ENCODE results near the gene MMP24.

Gene MMP24

DNA sequence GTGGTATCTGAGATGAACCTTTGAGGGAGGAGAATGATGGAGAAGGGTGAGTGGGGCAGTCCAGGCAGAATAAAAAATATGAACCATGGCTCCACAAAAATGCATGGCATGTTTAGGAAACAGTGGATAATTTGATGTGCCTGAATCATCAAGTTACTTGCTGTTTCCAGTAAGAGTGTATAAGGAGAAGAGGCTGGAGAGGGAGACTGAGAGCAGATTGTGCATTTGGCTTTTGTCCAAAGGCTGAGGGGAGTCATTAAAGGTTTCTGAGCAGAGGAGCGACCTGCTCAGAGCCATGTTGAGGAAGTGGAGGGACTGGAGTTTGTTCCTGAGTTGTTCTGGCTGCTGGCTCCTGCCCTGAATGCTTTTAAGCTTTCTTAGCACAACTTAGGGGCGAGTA, 6.1 kb downstream of the MMP24 start:
- Histone ChIP-seq H3K4me3 (ENCODE audit: low read length) (no peak overlapping the region), H3K4me1 (ENCODE audit: insufficient read depth, low read length) (no peaks in the 10 kb centered on the region), H3K27me3 (ENCODE audit: insufficient read depth, low read length) (peaks cover 10% of the 10 kb centered on the region), H2AFZ (ENCODE audit: low read depth, low read length) (no peak overlapping the region), H3K36me3 (ENCODE audit: insufficient read depth, low read length) (no peaks in the 10 kb centered on the region), H3K9me3 (ENCODE audit: low read length) (no peaks in the 10 kb centered on the region)

DNA sequence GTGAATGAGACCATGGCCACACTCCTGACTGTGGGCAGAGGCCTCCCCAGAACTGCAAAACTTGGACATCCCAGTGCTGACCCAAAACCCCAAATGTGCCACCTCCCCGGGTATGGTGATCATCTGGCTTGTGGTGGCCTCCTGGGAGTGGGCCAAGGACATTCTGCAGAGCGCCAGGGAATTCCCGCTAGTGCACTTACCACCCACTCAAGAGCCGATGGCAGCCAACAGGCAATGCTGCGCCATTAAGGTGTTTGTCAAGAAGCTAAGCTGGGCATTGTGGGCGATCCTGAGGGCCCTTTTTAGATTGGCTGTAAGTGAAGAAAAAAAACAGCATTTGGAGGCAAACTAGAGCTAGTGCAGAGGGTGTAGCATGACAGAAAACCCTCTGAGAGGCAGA, 9.4 kb downstream of the MMP24 start:
- H3K4me3 ChIP-seq (ENCODE audit: low read length), result no peak overlapping the region
- H2AFZ ChIP-seq (ENCODE audit: low read depth, low read length), result no peak overlapping the region
- no peaks in the 10 kb centered on the region for H3K36me3 ChIP-seq (ENCODE audit: insufficient read depth, low read length)
- H3K4me1 ChIP-seq (ENCODE audit: insufficient read depth, low read length), result no peaks in the 10 kb centered on the region
- H3K27me3 ChIP-seq (ENCODE audit: insufficient read depth, low read length), result no peaks in the 10 kb centered on the region
- H3K9me3 ChIP-seq (ENCODE audit: low read length), result no peaks in the 10 kb centered on the region

- no peak overlapping the region for H3K4me3 ChIP-seq (ENCODE audit: low read length)
- H3K36me3 ChIP-seq (ENCODE audit: insufficient read depth, low read length), result no peaks in the 10 kb centered on the region
- no peaks in the 10 kb centered on the region for H3K4me1 ChIP-seq (ENCODE audit: insufficient read depth, low read length)
Measured at GRCh38 chr20:35237486-35237885, 11.0 kb downstream of the MMP24 start.

GRCh38 chr20:35238170-35238569, 11.7 kb downstream of the MMP24 start:
- no peaks in the 10 kb centered on the region for H3K4me1 ChIP-seq (ENCODE audit: insufficient read depth, low read length)

More at GRCh38 chr20:35237486-35237885, 11.0 kb downstream of the MMP24 start:
- Histone ChIP-seq H2AFZ (ENCODE audit: low read depth, low read length) (no peak overlapping the region), H3K9me3 (ENCODE audit: low read length) (no peaks in the 10 kb centered on the region), H3K27me3 (ENCODE audit: insufficient read depth, low read length) (no peaks in the 10 kb centered on the region)

DNA sequence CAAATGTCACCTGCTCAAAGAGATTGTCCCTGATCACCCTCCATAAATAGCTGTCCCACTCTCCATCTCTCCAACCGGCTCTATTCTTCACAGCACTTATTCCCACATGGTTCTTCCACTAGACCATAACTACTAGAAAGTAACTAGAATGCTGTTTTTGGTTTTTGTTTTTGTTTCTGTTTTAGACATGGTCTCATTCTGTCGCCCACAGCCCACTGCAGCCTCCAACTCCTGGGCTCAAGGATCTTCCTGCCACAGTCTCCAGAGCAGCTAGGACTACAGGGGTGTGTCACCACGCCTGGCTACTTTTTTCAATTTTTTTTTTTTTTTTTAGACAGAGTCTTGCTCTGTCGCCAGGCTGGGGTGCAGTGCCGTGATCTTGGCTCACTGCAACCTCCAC, 12.2 kb downstream of the MMP24 start:
- no peak overlapping the region for H3K4me3 ChIP-seq (ENCODE audit: low read length)
- no peaks in the 10 kb centered on the region for H3K27me3 ChIP-seq (ENCODE audit: insufficient read depth, low read length)
- H2AFZ ChIP-seq (ENCODE audit: low read depth, low read length), result no peak overlapping the region
- H3K9me3 ChIP-seq (ENCODE audit: low read length), result no peaks in the 10 kb centered on the region
- H3K36me3 ChIP-seq (ENCODE audit: insufficient read depth, low read length), result no peaks in the 10 kb centered on the region
- no peaks in the 10 kb centered on the region for H3K4me1 ChIP-seq (ENCODE audit: insufficient read depth, low read length)

More at GRCh38 chr20:35238170-35238569, 11.7 kb downstream of the MMP24 start:
- no peaks in the 10 kb centered on the region for H3K27me3 ChIP-seq (ENCODE audit: insufficient read depth, low read length)
- H3K4me3 ChIP-seq (ENCODE audit: low read length), result no peak overlapping the region
- H3K36me3 ChIP-seq (ENCODE audit: insufficient read depth, low read length), result no peaks in the 10 kb centered on the region
- H2AFZ ChIP-seq (ENCODE audit: low read depth, low read length), result no peak overlapping the region
- no peaks in the 10 kb centered on the region for H3K9me3 ChIP-seq (ENCODE audit: low read length)

DNA sequence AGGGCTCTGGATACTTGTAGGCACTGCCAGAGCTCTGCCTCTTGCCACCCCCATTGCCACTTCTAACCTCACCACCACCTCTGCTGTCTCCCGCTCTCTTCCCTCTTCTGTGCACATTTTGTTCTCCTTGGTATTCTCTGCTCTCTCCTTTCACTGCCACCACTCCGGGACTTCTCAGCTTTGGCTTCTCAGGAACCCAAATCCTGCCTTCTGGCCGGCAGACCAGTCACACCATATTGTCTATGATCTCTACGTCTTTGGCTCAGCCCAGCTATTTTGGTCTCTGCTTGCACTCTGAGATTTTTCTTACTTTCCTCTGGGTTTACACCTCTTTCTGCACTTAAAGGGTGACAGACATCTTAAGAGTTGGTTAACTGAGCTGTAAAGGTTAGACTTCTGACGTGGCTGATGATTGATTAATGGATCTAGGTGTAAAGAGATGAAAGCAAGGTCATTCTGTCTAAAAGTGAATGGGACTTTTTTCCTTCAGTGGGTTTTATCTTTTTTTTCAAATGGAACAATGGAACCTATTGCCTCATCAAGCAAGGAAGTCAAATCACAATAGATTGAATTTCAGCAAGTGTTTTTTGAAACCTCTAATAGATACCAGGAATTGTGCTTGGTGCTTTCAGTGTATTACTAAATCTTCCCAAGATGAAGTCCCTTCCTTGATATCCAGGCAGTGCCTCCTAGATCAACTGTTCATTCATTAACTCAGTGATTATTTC, 13.8 kb downstream of the MMP24 start:
- Histone ChIP-seq H3K4me3 (ENCODE audit: low read length) (no peak overlapping the region), H3K4me1 (ENCODE audit: insufficient read depth, low read length) (no peaks in the 10 kb centered on the region), H2AFZ (ENCODE audit: low read depth, low read length) (no peak overlapping the region), H3K36me3 (ENCODE audit: insufficient read depth, low read length) (no peaks in the 10 kb centered on the region), H3K27me3 (ENCODE audit: insufficient read depth, low read length) (no peaks in the 10 kb centered on the region), H3K9me3 (ENCODE audit: low read length) (no peaks in the 10 kb centered on the region)

GRCh38 chr20:35240811-35241293, 14.4 kb downstream of the MMP24 start:
- no peaks in the 10 kb centered on the region for H3K4me1 ChIP-seq (ENCODE audit: insufficient read depth, low read length)
- no peaks in the 10 kb centered on the region for H3K9me3 ChIP-seq (ENCODE audit: low read length)
- no peaks in the 10 kb centered on the region for H3K36me3 ChIP-seq (ENCODE audit: insufficient read depth, low read length)
- H2AFZ ChIP-seq (ENCODE audit: low read depth, low read length), result no peak overlapping the region
- no peaks in the 10 kb centered on the region for H3K27me3 ChIP-seq (ENCODE audit: insufficient read depth, low read length)
- no peak overlapping the region for H3K4me3 ChIP-seq (ENCODE audit: low read length)

- Histone ChIP-seq H3K4me1 (ENCODE audit: insufficient read depth, low read length) (no peaks in the 10 kb centered on the region), H3K9me3 (ENCODE audit: low read length) (no peaks in the 10 kb centered on the region), H3K27me3 (ENCODE audit: insufficient read depth, low read length) (no peaks in the 10 kb centered on the region), H2AFZ (ENCODE audit: low read depth, low read length) (no peak overlapping the region), H3K4me3 (ENCODE audit: low read length) (no peak overlapping the region), H3K36me3 (ENCODE audit: insufficient read depth, low read length) (no peaks in the 10 kb centered on the region)
Measured at GRCh38 chr20:35243317-35243716, 16.8 kb downstream of the MMP24 start.

DNA sequence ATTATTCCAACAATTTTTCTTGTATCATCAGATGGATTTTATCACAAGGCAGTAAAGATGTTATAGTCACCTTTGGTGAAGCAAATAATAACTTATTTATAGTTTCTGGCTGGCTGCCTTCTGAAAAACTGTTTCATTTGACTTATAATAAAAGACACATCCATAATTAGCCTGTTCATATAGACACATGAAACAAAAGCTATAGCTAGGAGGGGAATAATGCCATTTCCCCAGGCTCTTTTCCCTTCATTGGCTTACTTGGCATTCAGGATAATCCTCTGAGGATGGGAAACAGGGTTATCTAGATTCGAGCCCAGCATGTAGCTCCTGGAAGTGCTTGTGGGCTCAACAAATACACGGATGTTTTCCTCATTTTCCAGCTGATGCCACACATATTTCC, 17.5 kb downstream of the MMP24 start:
- Histone ChIP-seq H3K9me3 (ENCODE audit: low read length) (no peaks in the 10 kb centered on the region), H3K4me3 (ENCODE audit: low read length) (no peak overlapping the region), H2AFZ (ENCODE audit: low read depth, low read length) (no peak overlapping the region), H3K27me3 (ENCODE audit: insufficient read depth, low read length) (no peaks in the 10 kb centered on the region), H3K4me1 (ENCODE audit: insufficient read depth, low read length) (no peaks in the 10 kb centered on the region), H3K36me3 (ENCODE audit: insufficient read depth, low read length) (no peaks in the 10 kb centered on the region)

DNA sequence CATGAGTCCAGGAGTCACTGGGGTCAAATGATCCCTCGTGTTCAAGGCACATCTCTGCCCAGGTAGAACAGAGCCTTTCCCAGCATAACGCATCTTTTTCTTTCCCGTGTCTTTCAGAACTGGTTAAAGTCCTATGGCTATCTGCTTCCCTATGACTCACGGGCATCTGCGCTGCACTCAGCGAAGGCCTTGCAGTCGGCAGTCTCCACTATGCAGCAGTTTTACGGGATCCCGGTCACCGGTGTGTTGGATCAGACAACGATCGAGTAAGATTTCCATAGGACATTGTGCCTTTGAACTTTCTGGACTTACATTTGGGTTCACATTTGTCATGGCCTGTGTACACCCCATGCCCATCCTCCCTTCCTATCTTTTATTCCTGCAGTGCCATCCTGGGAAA, 20.2 kb downstream of the MMP24 start:
- Histone ChIP-seq H3K4me1 (ENCODE audit: insufficient read depth, low read length) (no peaks in the 10 kb centered on the region), H2AFZ (ENCODE audit: low read depth, low read length) (no peak overlapping the region), H3K9me3 (ENCODE audit: low read length) (no peaks in the 10 kb centered on the region), H3K27me3 (ENCODE audit: insufficient read depth, low read length) (no peaks in the 10 kb centered on the region), H3K36me3 (ENCODE audit: insufficient read depth, low read length) (no peaks in the 10 kb centered on the region), H3K4me3 (ENCODE audit: low read length) (no peak overlapping the region)

- no peaks in the 10 kb centered on the region for H3K27me3 ChIP-seq (ENCODE audit: insufficient read depth, low read length)
- no peak overlapping the region for H3K4me3 ChIP-seq (ENCODE audit: low read length)
- H2AFZ ChIP-seq (ENCODE audit: low read depth, low read length), result no peak overlapping the region
- no peaks in the 10 kb centered on the region for H3K4me1 ChIP-seq (ENCODE audit: insufficient read depth, low read length)
- no peaks in the 10 kb centered on the region for H3K9me3 ChIP-seq (ENCODE audit: low read length)
- H3K36me3 ChIP-seq (ENCODE audit: insufficient read depth, low read length), result no peaks in the 10 kb centered on the region
Measured at GRCh38 chr20:35248641-35249475, 22.4 kb downstream of the MMP24 start.

GRCh38 chr20:35251613-35251940, 25.1 kb downstream of the MMP24 start:
- no peak overlapping the region for H2AFZ ChIP-seq (ENCODE audit: low read depth, low read length)
- no peaks in the 10 kb centered on the region for H3K36me3 ChIP-seq (ENCODE audit: insufficient read depth, low read length)
- no peak overlapping the region for H3K4me3 ChIP-seq (ENCODE audit: low read length)
- H3K4me1 ChIP-seq (ENCODE audit: insufficient read depth, low read length), result no peaks in the 10 kb centered on the region
- no peaks in the 10 kb centered on the region for H3K9me3 ChIP-seq (ENCODE audit: low read length)
- H3K27me3 ChIP-seq (ENCODE audit: insufficient read depth, low read length), result no peaks in the 10 kb centered on the region

DNA sequence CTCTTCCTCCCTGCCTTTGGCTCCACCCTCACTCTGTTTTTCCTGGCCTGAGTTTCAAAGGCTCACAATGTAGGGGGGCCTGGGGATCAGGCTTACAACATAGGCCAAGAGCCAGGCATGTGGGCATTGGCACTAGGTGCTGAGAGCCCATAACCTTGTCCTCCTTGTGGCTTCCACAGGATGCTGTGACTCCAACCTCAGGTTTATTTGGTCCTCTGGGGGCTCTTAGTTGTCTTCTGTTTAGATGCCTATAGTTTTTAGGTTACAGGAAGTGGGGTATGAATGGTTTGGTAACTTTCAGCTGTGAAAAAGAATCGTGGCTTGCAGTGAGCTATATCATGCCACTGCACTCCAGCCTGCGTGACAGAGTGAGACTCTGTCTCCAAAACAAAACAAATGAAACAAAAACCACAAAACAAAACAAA, 25.6 kb downstream of the MMP24 start:
- H3K27me3 ChIP-seq (ENCODE audit: insufficient read depth, low read length), result no peaks in the 10 kb centered on the region
- H2AFZ ChIP-seq (ENCODE audit: low read depth, low read length), result no peak overlapping the region
- H3K4me3 ChIP-seq (ENCODE audit: low read length), result no peak overlapping the region
- no peaks in the 10 kb centered on the region for H3K4me1 ChIP-seq (ENCODE audit: insufficient read depth, low read length)
- H3K9me3 ChIP-seq (ENCODE audit: low read length), result no peaks in the 10 kb centered on the region
- H3K36me3 ChIP-seq (ENCODE audit: insufficient read depth, low read length), result no peaks in the 10 kb centered on the region

All from neuron (in vitro differentiated cells).